ENCODE results near the gene SPECC1.

DNA sequence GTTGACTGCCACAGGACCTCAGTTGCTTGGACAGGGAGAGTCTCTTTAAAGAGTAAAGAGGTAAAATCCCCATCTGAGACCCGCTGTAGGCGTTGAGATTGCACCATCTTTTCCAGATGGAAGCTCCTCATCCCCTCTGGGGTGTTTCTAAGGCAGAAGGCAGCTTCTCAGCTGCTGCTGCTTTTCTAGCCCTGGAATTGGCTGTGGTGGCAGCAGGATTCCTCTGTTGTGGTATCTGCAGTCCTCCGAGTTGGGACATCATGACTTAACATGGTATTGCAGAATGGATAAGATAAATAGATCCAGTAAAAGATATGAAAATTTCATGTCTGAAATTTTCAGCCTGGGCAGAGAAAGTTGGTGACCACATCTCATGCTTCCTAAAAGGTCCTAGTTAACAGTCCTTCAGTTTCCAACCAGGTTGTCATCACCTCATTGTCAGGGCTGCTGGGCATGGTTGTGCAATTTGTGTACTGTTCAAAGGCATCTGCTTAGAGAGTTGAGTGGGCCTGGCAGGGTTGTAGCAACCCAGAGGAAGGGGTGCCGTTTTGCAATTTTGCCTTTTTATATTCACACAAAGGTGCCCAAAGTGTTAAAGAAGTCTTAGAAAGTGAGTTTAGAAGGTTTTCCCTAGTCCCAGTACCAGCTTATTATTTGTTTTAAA, 150.4 kb downstream of the SPECC1 start:
- TF ChIP-seq, protein P1, sequence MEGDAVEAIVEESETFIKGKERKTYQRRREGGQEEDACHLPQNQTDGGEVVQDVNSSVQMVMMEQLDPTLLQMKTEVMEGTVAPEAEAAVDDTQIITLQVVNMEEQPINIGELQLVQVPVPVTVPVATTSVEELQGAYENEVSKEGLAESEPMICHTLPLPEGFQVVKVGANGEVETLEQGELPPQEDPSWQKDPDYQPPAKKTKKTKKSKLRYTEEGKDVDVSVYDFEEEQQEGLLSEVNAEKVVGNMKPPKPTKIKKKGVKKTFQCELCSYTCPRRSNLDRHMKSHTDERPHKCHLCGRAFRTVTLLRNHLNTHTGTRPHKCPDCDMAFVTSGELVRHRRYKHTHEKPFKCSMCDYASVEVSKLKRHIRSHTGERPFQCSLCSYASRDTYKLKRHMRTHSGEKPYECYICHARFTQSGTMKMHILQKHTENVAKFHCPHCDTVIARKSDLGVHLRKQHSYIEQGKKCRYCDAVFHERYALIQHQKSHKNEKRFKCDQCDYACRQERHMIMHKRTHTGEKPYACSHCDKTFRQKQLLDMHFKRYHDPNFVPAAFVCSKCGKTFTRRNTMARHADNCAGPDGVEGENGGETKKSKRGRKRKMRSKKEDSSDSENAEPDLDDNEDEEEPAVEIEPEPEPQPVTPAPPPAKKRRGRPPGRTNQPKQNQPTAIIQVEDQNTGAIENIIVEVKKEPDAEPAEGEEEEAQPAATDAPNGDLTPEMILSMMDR (IDR thresholded peaks at IDR 0.05; ENCODE audit: low read depth, low read length, poor library complexity, severe bottlenecking): no peak
- TF ChIP-seq EZH2phosphoT487 (IDR thresholded peaks at IDR 0.05; ENCODE audit: borderline replicate concordance, low read length): no peak
